ENCODE results near the gene KIFBP. TPM values are rescaled to one million over a fixed set of nuclear protein-coding genes. Genes with fewer than 3 reads are reported as not detected.

KIFBP gene
- total RNA-seq, 8 experiments from 2014 or later, result 12.9 to 48.0 (median 31.8) TPM

- 100% methylated on average over 1 of the region's 1 CpG; no CpG with 5 or more reads in 5 of the 10 experiments for WGBS, 10 experiments
- ATAC-seq (replicated peaks in 6 of 8), result no peak
- no peak overlapping the region for H3K4me3 ChIP-seq
- no peak overlapping the region for H3K27ac ChIP-seq
- in situ Hi-C loops (cut with MboI; ENCODE audit: low pct_unique_long_range_greater_than_20kb in 2 of 9, low sequenced_read_pairs in 9 of 9, unreplicated experiment in 9 of 9), result no loop called here
- H3K4me1 ChIP-seq (replicated peaks in 1 of 2), result no peaks in the 10 kb centered on the region
Observed at GRCh38 chr10:69044546-69044945, 55.9 kb downstream of the KIFBP start.

- H3K4me3 ChIP-seq, result no peak overlapping the region
- WGBS, 10 experiments, result 31 to 100% (median 72%) methylated on average over 1 to 5 of the region's 6 CpGs; no CpG with 5 or more reads in 2 of the 10 experiments
- no peak overlapping the region for H3K27ac ChIP-seq
- in situ Hi-C loops (cut with MboI; ENCODE audit: low pct_unique_long_range_greater_than_20kb in 2 of 9, low sequenced_read_pairs in 9 of 9, unreplicated experiment in 9 of 9), result no loop called here
- ATAC-seq (replicated peaks in 6 of 8), result no peak
- H3K4me1 ChIP-seq (replicated peaks in 1 of 2), result no peaks in the 10 kb centered on the region
Observed at GRCh38 chr10:69045441-69046300, 57.1 kb downstream of the KIFBP start.

- Histone ChIP-seq H3K4me3 (no peak overlapping the region), H3K4me1 (replicated peaks in 1 of 2) (peaks cover 0 to 3% of the 10 kb centered on the region in 2 donors), H3K27ac (no peak overlapping the region)
- in situ Hi-C loops (cut with MboI; ENCODE audit: low pct_unique_long_range_greater_than_20kb in 2 of 9, low sequenced_read_pairs in 9 of 9, unreplicated experiment in 9 of 9), result no loop called here
- 60 to 100% (median 75%) methylated on average over 1 to 3 of the region's 4 CpGs; no CpG with 5 or more reads in 5 of the 10 experiments for WGBS, 10 experiments
- no peak for ATAC-seq (replicated peaks in 6 of 8)
Observed at GRCh38 chr10:69047111-69047832, 58.7 kb downstream of the KIFBP start.

- ATAC-seq (replicated peaks in 6 of 8), result peak in 2 of 8 experiments; percentile 68 to 76
- H3K4me1 ChIP-seq (replicated peaks in 1 of 2), result peaks cover 0 to 3% of the 10 kb centered on the region in 2 donors
- no peak overlapping the region for H3K27ac ChIP-seq
- 37 to 90% (median 73%) methylated on average over 1 to 7 of the region's 8 CpGs; no CpG with 5 or more reads in 3 of the 10 experiments for WGBS, 10 experiments
- in situ Hi-C loops (cut with MboI; ENCODE audit: low pct_unique_long_range_greater_than_20kb in 2 of 9, low sequenced_read_pairs in 9 of 9, unreplicated experiment in 9 of 9), result no loop called here
- H3K4me3 ChIP-seq, result no peak overlapping the region
Observed at GRCh38 chr10:69048103-69048502, 59.5 kb downstream of the KIFBP start.

- Histone ChIP-seq H3K27ac (no peak overlapping the region), H3K4me3 (no peak overlapping the region), H3K4me1 (replicated peaks in 1 of 2) (peaks cover 0 to 3% of the 10 kb centered on the region in 2 donors)
- in situ Hi-C loops (cut with MboI; ENCODE audit: low pct_unique_long_range_greater_than_20kb in 2 of 9, low sequenced_read_pairs in 9 of 9, unreplicated experiment in 9 of 9), result no loop called here
- 67 to 95% (median 86%) methylated on average over 1 to 6 of the region's 6 CpGs; no CpG with 5 or more reads in 6 of the 10 experiments for WGBS, 10 experiments
- ATAC-seq (replicated peaks in 6 of 8), result no peak
Observed at GRCh38 chr10:69049566-69049961, 61.0 kb downstream of the KIFBP start.

GRCh38 chr10:69051303-69051702, 62.7 kb downstream of the KIFBP start:
- no peak for ATAC-seq (replicated peaks in 6 of 8)
- Histone ChIP-seq H3K4me1 (replicated peaks in 1 of 2) (peaks cover 0 to 3% of the 10 kb centered on the region in 2 donors), H3K4me3 (no peak overlapping the region), H3K27ac (no peak overlapping the region)
- 0 to 90% (median 80%) methylated on average over 1 to 3 of the region's 3 CpGs; no CpG with 5 or more reads in 3 of the 10 experiments for WGBS, 10 experiments
- in situ Hi-C loops (cut with MboI; ENCODE audit: low pct_unique_long_range_greater_than_20kb in 2 of 9, low sequenced_read_pairs in 9 of 9, unreplicated experiment in 9 of 9), result no loop called here

GRCh38 chr10:69051710-69052487, 63.3 kb downstream of the KIFBP start:
- Histone ChIP-seq H3K27ac (no peak overlapping the region), H3K4me3 (no peak overlapping the region), H3K4me1 (replicated peaks in 1 of 2) (peaks cover 0 to 3% of the 10 kb centered on the region in 2 donors)
- in situ Hi-C loops (cut with MboI; ENCODE audit: low pct_unique_long_range_greater_than_20kb in 2 of 9, low sequenced_read_pairs in 9 of 9, unreplicated experiment in 9 of 9), result no loop called here
- 50 to 100% (median 67%) methylated on average over 1 to 6 of the region's 10 CpGs; no CpG with 5 or more reads in 3 of the 10 experiments for WGBS, 10 experiments
- ATAC-seq (replicated peaks in 6 of 8), result peak in 2 of 8 experiments; percentile 42 to 57

- no peak for ATAC-seq (replicated peaks in 6 of 8)
- Histone ChIP-seq H3K4me1 (replicated peaks in 1 of 2) (peaks cover 0 to 3% of the 10 kb centered on the region in 2 donors), H3K4me3 (no peak overlapping the region), H3K27ac (no peak overlapping the region)
- WGBS, 10 experiments, result 41 to 97% (median 69%) methylated on average over 1 to 4 of the region's 6 CpGs; no CpG with 5 or more reads in 3 of the 10 experiments
- in situ Hi-C loops (cut with MboI; ENCODE audit: low pct_unique_long_range_greater_than_20kb in 2 of 9, low sequenced_read_pairs in 9 of 9, unreplicated experiment in 9 of 9), result no loop called here
Observed at GRCh38 chr10:69052736-69053135, 64.1 kb downstream of the KIFBP start.

GRCh38 chr10:69055241-69055640, 66.6 kb downstream of the KIFBP start:
- H3K4me1 ChIP-seq (replicated peaks in 1 of 2), result peaks cover 0 to 3% of the 10 kb centered on the region in 2 donors
- in situ Hi-C loops (cut with MboI; ENCODE audit: low pct_unique_long_range_greater_than_20kb in 2 of 9, low sequenced_read_pairs in 9 of 9, unreplicated experiment in 9 of 9), result no loop called here
- H3K4me3 ChIP-seq, result no peak overlapping the region
- WGBS, 10 experiments, result 67 to 100% (median 100%) methylated on average over 1 to 2 of the region's 2 CpGs; no CpG with 5 or more reads in 4 of the 10 experiments
- no peak for ATAC-seq (replicated peaks in 6 of 8)
- H3K27ac ChIP-seq, result no peak overlapping the region

GRCh38 chr10:69056129-69056528, 67.5 kb downstream of the KIFBP start:
- H3K4me3 ChIP-seq, result no peak overlapping the region
- no peak for ATAC-seq (replicated peaks in 6 of 8)
- in situ Hi-C loops (cut with MboI; ENCODE audit: low pct_unique_long_range_greater_than_20kb in 2 of 9, low sequenced_read_pairs in 9 of 9, unreplicated experiment in 9 of 9), result no loop called here
- H3K27ac ChIP-seq, result no peak overlapping the region
- H3K4me1 ChIP-seq (replicated peaks in 1 of 2), result peaks cover 0 to 3% of the 10 kb centered on the region in 2 donors
- WGBS, 10 experiments, result 15 to 79% (median 65%) methylated on average over 2 to 4 of the region's 7 CpGs; no CpG with 5 or more reads in 6 of the 10 experiments

GRCh38 chr10:69056536-69057260, 68.1 kb downstream of the KIFBP start:
- ATAC-seq (replicated peaks in 6 of 8), result no peak
- Histone ChIP-seq H3K4me3 (no peak overlapping the region), H3K4me1 (replicated peaks in 1 of 2) (peaks cover 0 to 3% of the 10 kb centered on the region in 2 donors), H3K27ac (no peak overlapping the region)
- whole genome bisulfite sequencing, 10 experiments, result 60 to 100% (median 83%) methylated on average over 1 to 5 of the region's 14 CpGs; no CpG with 5 or more reads in 5 of the 10 experiments
- in situ Hi-C loops (cut with MboI; ENCODE audit: low pct_unique_long_range_greater_than_20kb in 2 of 9, low sequenced_read_pairs in 9 of 9, unreplicated experiment in 9 of 9), result no loop called here
